ENCODE data around the gene F2.

DNA sequence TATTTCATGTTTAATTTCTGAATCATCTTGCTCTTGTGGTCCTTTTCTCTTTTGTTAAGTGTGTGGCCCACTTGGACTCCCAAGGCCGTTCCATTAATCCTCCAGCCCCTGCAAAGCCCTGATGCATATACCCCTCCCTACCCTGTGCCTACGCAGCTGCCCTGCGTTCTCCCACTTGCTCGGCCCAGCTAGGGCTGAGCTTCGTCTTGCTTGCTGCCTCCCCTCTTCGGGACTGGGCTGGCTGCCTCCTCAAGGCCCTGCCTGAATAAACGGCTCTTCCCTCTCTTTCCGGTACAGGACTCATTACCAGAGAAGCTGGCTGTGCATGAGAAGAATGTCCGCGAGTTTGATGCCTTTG, 47.1 kb upstream of the F2 start:
- TF ChIP-seq, protein P1, sequence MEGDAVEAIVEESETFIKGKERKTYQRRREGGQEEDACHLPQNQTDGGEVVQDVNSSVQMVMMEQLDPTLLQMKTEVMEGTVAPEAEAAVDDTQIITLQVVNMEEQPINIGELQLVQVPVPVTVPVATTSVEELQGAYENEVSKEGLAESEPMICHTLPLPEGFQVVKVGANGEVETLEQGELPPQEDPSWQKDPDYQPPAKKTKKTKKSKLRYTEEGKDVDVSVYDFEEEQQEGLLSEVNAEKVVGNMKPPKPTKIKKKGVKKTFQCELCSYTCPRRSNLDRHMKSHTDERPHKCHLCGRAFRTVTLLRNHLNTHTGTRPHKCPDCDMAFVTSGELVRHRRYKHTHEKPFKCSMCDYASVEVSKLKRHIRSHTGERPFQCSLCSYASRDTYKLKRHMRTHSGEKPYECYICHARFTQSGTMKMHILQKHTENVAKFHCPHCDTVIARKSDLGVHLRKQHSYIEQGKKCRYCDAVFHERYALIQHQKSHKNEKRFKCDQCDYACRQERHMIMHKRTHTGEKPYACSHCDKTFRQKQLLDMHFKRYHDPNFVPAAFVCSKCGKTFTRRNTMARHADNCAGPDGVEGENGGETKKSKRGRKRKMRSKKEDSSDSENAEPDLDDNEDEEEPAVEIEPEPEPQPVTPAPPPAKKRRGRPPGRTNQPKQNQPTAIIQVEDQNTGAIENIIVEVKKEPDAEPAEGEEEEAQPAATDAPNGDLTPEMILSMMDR (IDR thresholded peaks at IDR 0.05; ENCODE audit: low read depth, low read length), result no peak
- TF ChIP-seq, protein P2, sequence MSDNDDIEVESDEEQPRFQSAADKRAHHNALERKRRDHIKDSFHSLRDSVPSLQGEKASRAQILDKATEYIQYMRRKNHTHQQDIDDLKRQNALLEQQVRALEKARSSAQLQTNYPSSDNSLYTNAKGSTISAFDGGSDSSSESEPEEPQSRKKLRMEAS (IDR thresholded peaks at IDR 0.05; ENCODE audit: low read depth, low read length), result no peak
- no peak for TF ChIP-seq POLR2A (IDR thresholded peaks at IDR 0.05; ENCODE audit: extremely low read depth, insufficient read length)
